ENCODE data around the gene STMN3. TPM values are rescaled to one million over a fixed set of nuclear protein-coding genes. Genes with fewer than 3 reads are reported as not detected.
A peak's percentile ranks its signal among the peaks of the same experiment; 100 is the strongest.

Gene STMN3
- total and polyA plus RNA-seq, 2 experiments from 2014 or later, result 6.6 to 9.9 TPM

GRCh38 chr20:63664861-63665594, 11.8 kb upstream of the STMN3 start:
- no peaks in the 10 kb centered on the region for H3K4me1 ChIP-seq (ENCODE audit: low read depth)
- peak; percentile 50 to 52 for DNase-seq (ENCODE audit: low read depth in 1 of 2, low spot score in 1 of 2)
- peaks cover 15% of the 10 kb centered on the region for H3K36me3 ChIP-seq
- no peaks in the 10 kb centered on the region for H3K27me3 ChIP-seq
- H3K27ac ChIP-seq, result no peak overlapping the region
- H3K9me3 ChIP-seq (ENCODE audit: low read depth), result no peaks in the 10 kb centered on the region
- H3K4me3 ChIP-seq, result no peak overlapping the region
- no peak for TF ChIP-seq CTCF (IDR thresholded peaks at IDR 0.05; ENCODE audit: low read depth, low read length)

GRCh38 chr20:63664143-63664851, 11.1 kb upstream of the STMN3 start:
- DNase-seq (ENCODE audit: low read depth in 1 of 2, low spot score in 1 of 2), result no peak
- H3K9me3 ChIP-seq (ENCODE audit: low read depth), result no peaks in the 10 kb centered on the region
- H3K27ac ChIP-seq, result no peak overlapping the region
- H3K4me3 ChIP-seq, result no peak overlapping the region
- peaks cover 15% of the 10 kb centered on the region for H3K36me3 ChIP-seq
- no peaks in the 10 kb centered on the region for H3K4me1 ChIP-seq (ENCODE audit: low read depth)
- no peaks in the 10 kb centered on the region for H3K27me3 ChIP-seq
- TF ChIP-seq CTCF (IDR thresholded peaks at IDR 0.05; ENCODE audit: low read depth, low read length), result no peak

- Histone ChIP-seq H3K4me3 (no peak overlapping the region), H3K36me3 (peaks cover 9% of the 10 kb centered on the region), H3K27ac (no peak overlapping the region), H3K4me1 (ENCODE audit: low read depth) (no peaks in the 10 kb centered on the region), H3K27me3 (no peaks in the 10 kb centered on the region), H3K9me3 (ENCODE audit: low read depth) (no peaks in the 10 kb centered on the region)
- no peak for TF ChIP-seq CTCF (IDR thresholded peaks at IDR 0.05; ENCODE audit: low read depth, low read length)
- no peak for DNase-seq (ENCODE audit: low read depth in 1 of 2, low spot score in 1 of 2)
Measured at GRCh38 chr20:63663332-63664066, 10.3 kb upstream of the STMN3 start.

- TF ChIP-seq CTCF (IDR thresholded peaks at IDR 0.05; ENCODE audit: low read depth, low read length), result no peak
- Histone ChIP-seq H3K27ac (no peak overlapping the region), H3K4me1 (ENCODE audit: low read depth) (no peaks in the 10 kb centered on the region), H3K4me3 (no peak overlapping the region), H3K27me3 (no peaks in the 10 kb centered on the region), H3K36me3 (peaks cover 6% of the 10 kb centered on the region), H3K9me3 (ENCODE audit: low read depth) (no peaks in the 10 kb centered on the region)
- DNase-seq (ENCODE audit: low read depth in 1 of 2, low spot score in 1 of 2), result no peak
Measured at GRCh38 chr20:63662813-63663189, 9.6 kb upstream of the STMN3 start.

GRCh38 chr20:63661959-63662812, 9.0 kb upstream of the STMN3 start:
- Histone ChIP-seq H3K27me3 (no peaks in the 10 kb centered on the region), H3K27ac (no peak overlapping the region), H3K4me3 (no peak overlapping the region), H3K4me1 (ENCODE audit: low read depth) (no peaks in the 10 kb centered on the region), H3K9me3 (ENCODE audit: low read depth) (no peaks in the 10 kb centered on the region), H3K36me3 (peaks cover 6% of the 10 kb centered on the region)
- DNase-seq (ENCODE audit: low read depth in 1 of 2, low spot score in 1 of 2), result no peak
- no peak for TF ChIP-seq CTCF (IDR thresholded peaks at IDR 0.05; ENCODE audit: low read depth, low read length)

Data from cardiac muscle cell (in vitro differentiated cells and primary cell).